TTC549 (cell line): ENCODE data around the gene TBK1.

Source experiments
- FAIRE-seq: peaks from 2 replicates; lab custom pipeline; 2012; peaks lifted over from hg19 to GRCh38; lab: Jason Lieb, UNC

The TBK1 gene

GRCh38 chr12:64545081-64545382, 93.1 kb downstream of the TBK1 start:
- FAIRE-seq: no peak

DNA sequence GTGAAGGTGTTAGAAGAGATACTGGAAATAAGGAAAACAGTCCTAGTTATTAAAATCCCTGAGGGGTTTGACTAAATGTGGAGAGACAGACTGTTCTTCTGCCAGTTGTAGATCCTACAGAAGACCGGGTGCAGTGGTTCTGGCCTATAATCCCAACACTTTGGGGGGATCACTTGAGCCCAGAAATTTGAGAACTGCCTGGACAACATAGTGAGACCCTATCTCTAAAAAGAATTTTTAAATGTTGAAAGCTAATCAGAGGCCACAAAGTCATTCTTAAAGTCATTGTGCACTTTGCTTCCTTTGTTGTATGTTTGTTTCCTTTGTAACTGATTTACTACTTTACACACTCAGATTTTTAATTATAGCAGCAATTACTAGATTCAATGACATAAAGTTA, 97.2 kb downstream of the TBK1 start:
- FAIRE-seq: no peak

DNA sequence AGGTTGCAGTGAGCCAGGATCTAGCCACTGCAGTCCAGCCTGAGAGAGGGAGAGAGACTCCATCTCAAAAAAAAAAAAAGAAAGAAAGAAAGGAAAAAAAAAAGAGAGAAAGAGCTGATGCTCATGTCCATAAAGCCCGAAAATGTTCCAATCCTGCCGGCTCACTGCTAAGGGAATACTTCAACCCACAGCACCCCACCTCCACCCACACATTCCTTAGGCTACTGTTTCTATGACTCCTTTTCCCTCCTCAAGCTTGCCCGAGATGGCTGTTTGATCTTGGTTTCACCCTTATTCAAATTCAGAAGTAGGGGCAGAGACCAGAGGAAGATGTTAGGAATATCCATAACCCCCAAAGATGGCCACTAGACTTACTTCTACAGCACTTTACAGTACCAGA, 98.8 kb downstream of the TBK1 start:
- no peak for FAIRE-seq

GRCh38 chr12:64551676-64552075, 99.8 kb downstream of the TBK1 start:
- FAIRE-seq: no peak
